HG03175 (cell line): ENCODE measurements around the gene FHIT.

Experiments
- ATAC-seq: cut with Tn5 transposase; IDR thresholded peaks from one replicate; pipeline ENCODE4 v1.9.1; 2021; ENCODE audit warnings: mild to moderate bottlenecking, moderate library complexity; ENCODE audit not compliant: unreplicated experiment

Gene FHIT

DNA sequence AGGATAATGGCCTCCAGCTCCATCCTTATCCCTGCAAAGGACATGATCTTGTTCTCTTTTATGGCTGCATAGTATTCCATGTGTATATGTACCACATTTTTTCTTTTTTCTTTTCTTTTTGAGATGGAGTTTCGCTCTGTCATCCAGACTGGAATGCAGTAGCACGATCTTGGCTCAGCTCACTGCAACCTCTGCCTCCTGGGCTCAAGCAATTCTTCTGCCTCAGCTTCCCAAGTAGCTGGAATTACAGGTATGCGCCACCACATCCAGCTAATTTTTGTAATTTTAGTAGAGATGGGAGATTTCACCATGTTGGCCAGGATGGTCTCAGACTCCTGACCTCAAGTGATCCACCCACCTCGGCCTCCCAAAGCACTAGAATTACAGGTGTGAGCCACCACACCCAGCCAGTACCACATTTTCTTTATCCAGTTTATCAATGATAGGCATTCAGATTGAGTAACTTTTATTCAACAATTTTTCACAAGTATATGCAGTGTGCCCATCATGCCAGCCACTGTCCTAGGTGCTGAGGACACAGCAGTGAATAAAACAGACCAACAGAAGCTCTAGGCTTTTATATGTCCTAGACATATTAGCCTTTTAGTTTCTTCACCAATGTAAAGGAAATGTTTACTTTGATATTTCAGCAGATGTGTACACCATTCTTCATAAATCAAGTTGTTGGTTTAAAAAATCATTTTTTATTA is 815.2 kb downstream of the FHIT start:
- no peak for ATAC-seq

DNA sequence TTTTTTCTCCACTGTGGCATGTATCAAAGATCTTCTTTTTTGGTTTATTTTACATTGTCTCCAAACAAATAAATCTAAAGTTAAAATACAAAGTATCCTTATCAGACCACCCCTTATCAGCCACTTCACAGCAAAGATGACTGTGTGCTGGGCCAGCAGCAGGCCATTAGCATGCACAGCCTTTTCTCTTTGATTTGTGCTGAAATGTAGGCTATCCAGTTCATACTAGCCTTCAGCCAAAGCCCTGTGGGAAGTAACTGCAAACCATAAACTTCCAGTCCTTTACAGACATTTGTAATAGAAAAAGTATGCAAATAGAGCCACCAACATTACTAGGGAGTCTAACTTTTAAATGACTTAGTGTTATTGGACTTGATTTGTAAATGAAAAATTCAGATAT is 816.3 kb downstream of the FHIT start:
- ATAC-seq: no peak

DNA sequence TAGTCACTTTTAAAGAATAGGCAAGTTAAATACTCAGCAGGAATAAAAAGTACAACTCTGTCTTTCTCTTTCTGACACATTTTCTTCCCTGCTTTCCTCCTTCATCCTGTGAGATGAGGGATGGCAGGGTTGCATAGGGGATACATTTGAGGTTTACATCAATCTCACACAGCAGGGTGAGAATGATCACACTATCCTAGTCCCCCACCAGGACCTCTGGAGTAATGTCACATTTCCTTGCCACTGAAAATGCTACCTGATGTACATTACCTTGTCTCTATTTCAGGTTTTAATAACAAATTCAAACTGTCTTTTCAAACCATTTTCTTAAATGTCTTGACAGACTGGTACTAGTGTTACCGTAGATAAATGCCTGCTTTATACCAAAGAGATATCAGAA is 816.9 kb downstream of the FHIT start:
- no peak for ATAC-seq

DNA sequence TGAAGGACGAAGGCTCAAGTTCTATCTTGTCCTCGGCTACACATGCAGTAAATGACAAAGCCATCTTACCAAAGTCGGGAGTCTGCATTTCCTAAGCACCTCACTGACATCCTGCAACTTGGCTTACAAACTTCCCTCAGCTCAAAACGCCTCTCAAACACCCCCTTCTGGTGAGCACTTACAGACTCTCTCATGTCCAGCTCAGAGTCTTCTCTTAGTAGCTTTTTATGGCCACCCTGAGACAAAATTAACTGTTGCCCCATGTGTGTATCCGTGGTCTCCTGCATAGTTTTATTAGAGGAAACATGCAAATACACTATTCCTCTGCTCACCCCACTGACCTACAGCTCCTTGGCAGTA is 819.7 kb downstream of the FHIT start:
- ATAC-seq: no peak

DNA sequence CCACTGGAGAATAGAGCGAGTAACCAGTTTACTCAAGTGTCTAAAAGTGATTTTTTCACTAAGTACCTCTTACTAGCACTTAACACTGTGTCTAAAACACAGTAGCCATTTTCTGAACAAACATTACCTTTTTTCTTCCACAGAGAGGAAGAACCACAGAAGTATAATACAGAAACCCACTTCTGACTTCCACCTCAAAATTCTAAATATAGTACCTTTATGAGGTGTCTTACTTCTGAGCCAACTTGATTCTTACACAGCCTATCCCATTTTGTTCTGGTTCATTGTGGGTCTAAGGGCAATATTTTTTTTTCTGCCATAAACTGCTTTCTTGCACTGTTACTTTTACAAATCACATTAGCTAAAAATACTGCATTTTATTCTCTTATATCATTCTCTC is 821.0 kb downstream of the FHIT start:
- ATAC-seq: no peak

DNA sequence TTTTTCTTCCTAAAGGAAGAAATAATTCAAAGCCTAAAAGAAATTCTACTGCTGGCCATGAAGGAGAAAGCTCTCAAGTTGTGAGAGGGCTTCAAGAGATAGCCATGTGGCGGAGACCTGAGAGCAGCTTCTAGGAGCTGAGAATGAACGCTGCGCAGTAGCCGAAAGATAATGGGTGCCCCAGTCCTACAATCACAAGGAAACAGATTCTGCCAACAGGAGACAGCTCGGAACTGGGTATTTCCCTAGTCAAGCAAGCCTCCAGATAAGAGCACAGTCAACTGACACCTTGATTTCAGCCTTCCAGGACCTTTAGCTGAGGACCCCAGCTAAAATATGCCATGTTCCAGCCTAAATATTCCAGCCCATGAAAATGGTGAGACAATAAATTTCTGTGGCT is 824.1 kb downstream of the FHIT start:
- no peak for ATAC-seq

DNA sequence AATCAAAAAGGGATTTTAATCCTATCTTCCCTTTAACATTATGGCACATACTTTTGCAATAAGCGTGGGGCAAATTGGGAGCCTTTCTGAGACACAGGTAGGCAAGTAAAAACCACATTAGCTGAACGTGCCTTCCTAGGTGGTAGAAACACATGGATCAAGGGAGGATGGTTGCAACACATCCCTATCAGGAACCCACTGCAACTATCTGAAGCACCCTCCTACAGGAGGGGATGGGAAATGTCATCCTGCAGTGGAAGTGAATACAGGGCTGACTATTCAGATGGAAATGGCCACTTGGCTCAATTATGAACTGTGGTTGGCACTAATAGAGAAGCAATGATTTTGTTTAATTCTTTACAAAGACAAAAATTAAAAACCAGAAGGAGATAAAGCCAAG is 826.3 kb downstream of the FHIT start:
- ATAC-seq: no peak

DNA sequence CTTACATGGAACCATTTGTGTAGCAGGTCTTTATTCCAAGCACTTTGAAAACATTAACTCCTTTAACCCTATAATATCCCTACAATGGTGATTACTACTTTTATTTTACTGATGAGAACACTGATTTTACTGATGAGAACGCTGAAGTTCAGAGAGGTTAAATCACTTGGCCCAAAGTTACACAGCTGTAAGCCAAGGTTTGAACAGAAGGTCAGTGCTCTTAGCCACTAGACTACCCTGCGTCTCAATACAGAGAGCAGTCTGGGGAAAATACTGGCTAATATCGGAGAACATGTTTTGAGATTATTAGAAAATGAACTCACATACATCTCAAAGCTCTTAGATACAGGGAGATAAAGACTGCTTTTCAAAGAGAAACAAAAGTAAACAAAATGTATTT is 827.2 kb downstream of the FHIT start:
- ATAC-seq: no peak

DNA sequence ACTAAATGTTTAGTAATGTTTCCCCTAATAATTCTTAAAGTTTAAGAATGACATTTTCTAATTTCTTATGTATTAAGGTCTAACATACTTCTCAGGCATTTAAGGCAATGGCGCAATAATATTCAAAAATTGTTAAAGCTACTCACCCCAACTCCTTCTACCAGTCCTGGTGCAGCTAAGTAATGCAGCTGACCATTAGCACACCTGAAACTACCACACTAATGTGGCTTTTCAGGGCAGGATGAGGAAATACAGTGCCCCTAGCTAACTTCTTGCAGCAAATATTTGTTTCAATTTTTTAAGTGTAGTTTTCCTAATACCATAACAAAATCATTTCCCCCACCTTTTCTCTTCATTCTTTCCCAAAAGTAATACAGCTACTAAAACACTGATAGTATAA is 827.7 kb downstream of the FHIT start:
- ATAC-seq: no peak

DNA sequence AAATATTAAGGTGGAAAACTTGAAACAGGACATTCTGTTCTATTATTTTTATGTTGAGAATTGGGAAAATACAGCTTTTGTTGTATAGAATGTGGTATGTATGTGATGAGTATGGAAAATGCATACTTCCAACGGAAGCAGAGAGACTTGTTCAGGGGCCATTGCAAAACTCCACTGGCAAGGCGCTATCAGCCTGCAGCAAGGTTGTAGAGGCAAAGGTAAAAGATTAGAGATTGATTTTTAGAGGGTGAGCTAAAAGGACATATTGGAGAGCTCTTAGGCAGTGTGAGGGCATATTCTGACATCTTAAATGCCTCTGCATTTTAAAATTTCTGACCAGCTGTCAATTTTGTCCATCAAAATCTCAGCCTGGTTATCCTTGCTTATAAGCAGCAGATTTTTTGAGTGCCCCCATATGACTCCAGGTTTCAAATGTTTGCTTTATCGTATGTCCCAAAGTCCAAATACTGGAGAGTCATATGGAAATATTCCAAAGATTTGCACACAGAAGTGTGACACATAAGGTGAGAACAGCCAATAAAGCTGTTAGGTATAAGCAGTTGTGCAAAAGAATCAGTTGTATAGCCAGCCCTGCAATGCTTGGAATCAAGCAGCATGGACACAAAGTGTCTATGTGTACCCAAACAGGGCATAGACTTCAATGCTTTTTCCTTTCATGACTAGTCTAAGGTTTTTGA is 829.4 kb downstream of the FHIT start:
- no peak for ATAC-seq

DNA sequence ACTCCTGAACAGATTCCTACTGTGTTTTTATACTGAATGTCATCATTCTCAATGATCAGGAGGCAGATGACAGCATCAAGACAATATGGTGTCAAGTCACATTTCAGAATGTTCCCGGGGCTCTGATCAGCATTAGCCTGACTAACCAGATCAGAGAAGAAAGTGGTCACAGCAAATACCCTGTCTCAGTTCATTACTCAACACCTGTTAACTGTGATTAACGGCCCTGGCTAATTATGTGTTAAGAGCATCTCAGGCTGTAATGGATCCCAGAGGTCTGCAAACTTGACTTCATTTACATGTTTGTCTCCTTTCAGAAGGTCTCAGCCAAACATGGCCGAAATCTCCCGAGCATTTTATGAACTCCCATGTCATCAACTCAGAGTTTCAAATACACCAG is 833.7 kb downstream of the FHIT start:
- no peak for ATAC-seq

DNA sequence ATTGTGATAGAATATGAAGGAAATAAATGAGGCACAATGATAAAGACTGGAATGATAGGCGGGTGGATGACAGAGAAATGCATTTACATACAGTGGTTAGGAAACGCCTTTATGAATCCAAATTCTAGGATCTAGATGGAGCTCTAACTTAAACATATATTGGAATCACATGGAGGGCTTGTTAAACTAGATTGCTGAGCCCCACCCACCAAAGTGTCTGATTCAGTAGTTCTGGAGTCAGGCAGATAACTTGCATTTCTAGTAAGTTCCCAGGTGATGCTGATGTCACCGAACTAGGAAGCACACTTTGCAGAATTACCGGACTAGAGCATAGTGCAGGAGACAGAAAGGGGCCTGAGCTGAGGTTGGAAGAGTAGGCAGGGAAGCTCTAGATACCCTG is 837.2 kb downstream of the FHIT start:
- no peak for ATAC-seq

DNA sequence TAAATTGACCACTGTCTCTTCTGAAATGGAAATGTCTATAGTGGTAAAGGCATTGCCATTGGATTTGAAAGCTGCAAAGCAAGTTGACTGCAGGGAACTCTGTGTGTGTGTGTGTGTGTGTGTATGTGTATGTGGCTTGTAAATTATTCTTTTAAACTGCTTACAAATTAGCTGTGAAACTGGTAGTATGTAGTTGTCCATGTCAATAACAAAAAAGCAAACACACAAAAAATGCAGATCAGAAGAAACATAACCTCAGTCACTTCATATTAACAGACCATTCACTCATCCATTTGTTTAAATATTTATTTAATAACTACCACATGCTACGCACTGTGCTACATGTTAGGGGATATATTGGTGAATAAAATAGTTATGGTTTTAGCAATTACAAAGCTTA is 837.7 kb downstream of the FHIT start:
- ATAC-seq: no peak

DNA sequence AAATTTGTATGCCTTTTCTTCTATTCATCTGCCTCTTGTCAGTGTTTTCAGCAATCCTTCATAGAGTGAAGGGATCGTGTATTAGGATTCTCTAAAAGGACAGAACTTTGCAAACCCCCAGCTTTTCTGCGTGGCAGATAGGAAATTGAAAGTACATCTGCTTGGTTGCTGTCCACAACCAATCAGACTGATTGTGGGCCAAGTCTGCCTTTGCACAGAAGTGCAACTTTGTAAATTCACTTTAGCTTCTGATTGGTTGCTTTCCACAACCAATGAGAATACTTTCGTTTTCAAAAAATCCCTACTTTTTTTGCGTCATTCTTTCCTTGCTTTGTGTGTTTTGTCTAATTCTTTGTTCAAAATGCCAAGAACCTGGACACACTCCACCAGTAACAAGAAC is 847.4 kb downstream of the FHIT start:
- no peak for ATAC-seq

DNA sequence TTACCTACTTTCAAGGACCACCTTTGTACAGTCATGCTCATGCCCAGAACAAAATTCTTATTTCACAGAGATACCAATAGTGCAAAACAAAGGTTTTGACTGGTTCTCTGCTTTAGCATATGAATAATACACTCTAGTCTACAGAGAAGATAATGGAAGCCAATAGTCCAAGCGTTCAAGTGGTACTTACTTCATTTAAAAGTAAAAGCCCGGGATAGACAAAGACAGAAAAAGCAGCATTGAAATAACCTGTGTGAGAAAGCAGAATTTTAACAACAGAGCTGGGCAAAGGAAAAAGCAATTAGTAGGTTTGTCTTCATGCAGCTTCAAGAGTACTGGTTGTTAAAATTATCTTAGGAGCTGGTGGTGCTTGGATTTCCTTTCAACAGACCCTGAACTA is 848.3 kb downstream of the FHIT start:
- no peak for ATAC-seq

DNA sequence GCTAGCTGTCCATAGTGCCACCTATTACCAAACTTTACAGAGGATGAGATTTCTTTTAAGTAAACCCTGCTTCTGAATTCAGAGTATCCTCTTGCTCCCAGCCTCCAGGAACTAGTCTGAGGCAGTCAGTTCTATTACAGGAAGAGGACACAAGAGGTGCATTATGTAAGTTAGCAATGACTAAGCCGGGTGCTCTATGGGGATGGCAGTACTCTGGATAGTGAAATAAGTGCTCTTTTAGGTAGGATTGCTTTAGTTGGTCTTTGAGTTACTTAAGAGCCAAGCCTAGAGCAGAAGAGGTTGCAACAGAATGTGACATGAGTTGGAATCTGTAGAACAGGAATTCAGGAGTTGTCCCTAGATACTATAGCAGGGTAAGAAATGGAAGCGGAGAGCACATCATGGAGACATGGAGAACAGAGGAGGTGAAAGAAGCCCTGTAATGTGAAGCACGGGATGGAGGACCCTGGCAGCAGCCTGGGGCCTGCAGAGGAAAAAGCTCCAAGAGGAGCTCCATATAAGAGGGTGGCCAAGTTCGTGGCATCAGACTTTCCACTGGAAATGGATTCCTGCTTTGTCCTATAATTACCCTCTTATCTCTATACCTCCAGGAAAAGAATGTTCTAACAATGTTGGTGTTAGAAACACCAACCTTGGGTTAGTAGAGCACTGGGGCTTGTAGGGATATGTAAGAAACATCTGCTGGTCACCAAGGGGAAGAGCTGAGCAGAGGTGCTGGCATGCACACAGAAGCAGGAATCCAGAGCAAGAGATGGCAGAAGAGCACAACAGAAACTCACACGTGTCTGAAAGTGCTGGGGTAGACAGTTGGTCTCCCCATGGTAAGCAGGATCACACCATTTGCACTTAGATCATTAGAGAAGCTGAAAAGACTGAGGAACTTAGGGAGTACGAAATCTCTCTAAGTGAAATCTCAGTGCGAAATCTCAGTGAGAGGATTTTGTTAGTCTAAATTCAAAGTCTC is 851.1 kb downstream of the FHIT start:
- no peak for ATAC-seq

DNA sequence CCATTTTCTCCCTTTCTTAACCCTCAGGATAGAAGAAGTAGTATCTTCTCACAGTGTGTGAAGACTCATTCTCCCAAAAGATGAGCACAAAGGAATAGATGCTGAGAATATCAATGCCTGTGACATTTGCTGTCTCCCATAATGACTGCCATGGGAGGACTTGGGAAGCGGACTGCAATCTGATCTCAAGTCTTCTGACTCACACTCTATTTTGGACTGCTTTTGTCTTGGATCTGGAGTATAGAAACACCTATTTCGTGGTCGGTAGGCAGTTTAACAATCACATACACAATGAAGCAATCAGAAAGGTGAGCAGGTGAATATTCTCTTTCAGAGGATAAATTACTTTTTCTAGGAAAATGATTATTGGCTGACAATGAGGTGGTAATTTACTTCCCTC is 852.0 kb downstream of the FHIT start:
- no peak for ATAC-seq

DNA sequence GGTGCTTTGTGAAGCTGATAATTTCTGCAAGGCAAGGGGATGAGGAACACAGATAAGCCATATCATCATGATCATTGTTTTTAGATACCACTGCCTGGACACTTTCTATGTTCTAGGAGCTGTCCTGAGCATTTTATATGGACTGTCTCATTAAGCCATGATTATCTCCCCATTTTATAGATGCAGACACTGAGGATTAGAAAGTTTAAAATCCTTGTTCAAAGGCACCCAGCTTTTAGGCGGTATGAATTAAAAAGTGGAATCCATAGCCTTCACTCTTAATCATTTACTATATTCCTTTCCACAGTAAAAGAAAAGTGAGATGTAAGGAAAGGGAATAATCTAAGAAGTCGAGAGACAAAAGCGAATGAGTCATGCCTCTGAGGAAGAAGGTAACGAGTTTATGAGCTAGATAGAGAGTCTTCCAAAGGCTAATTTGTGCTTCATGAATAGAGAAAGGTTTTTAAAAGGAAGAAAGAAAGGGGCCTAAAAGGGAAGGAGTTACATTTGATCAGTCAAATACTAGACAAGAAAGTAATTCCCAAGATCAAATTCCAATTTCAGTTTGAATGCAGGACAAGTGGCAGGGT is 856.0 kb downstream of the FHIT start:
- ATAC-seq: no peak

DNA sequence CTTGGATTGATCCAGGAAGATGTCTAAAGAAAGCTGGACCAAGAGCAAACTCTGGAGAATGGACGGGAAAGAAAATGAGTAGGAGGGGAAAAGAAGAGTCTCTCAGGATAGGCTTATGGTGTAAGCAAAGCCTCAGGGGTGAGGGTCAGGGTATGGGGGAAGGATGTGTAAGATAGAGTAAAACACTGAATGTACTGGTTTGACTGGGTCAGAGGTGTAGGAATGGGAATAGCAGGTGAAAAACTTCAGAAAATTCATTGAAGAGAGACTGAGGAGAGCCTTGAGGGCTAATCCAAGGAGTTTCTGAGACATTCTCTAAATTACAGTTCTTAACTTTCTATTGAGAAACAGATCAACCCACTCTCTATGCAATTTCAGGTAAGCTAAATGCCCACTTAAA is 857.3 kb downstream of the FHIT start:
- no peak for ATAC-seq

DNA sequence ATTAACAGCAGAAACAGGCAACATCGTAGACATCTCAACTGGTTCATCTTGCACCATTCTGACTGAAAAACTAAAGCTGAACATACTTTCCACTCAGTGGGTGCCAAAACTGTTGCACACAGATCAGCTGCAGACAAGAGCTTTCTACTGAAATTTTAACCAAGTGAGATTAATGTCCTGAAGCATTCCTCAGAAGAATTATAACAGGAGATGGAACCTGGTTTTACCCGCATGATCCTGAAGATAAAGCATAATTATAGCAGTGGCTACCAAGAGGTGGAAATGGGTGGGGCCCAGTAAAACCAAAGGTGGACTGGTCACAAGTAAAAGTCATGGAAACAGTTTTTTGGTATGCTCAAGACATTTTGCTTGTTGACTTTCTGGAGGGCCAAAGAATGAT is 858.8 kb downstream of the FHIT start:
- no peak for ATAC-seq

DNA sequence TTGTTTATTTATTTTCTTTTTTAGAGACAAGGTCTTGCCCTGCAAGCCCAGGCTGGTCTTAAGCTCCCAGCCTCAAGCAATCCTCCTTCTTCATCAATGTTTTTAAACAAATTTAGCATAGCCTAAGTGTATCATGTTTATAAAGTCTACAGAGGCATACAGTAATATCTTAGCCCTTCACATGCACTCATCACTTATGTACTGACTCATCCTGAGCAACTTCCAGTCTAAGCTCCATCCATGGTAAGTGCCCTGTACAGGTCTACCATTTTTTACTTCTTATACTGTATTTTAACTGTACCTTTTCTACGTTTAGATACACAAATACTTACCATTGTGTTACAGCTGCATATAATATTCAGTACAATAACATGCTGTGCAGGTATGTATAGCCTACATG is 860.0 kb downstream of the FHIT start:
- ATAC-seq: no peak
